CD4-positive, alpha-beta T cell treated with Interleukin-15 for 4 hours (primary cell): ENCODE results near the gene SCT.

Experiments used
- DNase-seq: peaks from one replicate; pipeline ENCODE4 v3.0.0-alpha.2; 2020; ENCODE audit warnings: low spot score

Gene SCT

GRCh38 chr11:609341-609811 is 17.6 kb downstream of the SCT start:
- no peak for DNase-seq

GRCh38 chr11:608791-609251 is 18.2 kb downstream of the SCT start:
- no peak for DNase-seq

- DNase-seq, result no peak
Measured at GRCh38 chr11:607971-608659, 18.9 kb downstream of the SCT start.

- no peak for DNase-seq
Measured at GRCh38 chr11:607020-607780, 19.8 kb downstream of the SCT start.

DNA sequence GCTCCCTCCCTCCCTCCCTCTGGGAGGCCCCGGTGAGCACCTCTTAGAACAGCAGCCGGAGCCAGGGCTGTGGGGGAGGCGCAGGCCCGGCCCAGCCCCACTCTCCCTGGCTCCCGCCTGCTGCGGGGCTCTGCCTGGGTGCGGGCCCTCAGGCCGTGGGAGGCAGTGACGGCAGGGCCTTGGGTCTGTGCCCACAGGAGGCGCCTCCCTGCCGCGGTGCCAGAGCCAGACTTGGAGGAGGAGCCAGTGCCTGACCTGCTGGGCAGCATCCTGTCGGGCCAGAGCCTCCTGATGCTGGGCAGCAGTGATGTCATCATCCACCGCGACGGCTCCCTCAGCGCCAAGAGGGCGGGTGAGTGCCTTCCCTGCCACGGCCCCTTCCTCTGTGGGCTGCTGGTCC is 20.7 kb downstream of the SCT start:
- DNase-seq, result no peak

- DNase-seq, result no peak
Measured at GRCh38 chr11:605286-606129, 21.5 kb downstream of the SCT start.

DNA sequence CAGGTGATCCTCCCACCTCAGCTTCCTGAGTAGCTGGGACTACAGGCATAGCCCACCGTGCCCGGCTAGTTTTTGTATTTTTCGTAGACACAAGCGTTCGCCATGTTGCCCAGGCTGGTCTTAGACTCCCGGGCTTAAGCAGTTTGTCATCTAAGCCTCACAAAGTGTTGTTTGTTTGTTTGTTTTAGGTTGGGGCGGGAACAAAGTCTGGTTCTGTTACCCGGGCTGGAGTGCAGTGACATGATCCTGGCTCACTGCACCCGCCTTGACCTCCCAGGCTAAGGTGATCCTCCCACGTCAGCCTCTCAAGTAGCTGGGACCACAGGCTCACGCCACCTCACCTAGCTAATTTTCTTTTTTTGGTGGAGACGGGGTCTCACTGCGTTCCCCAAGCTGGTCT is 23.8 kb downstream of the SCT start:
- no peak for DNase-seq

DNA sequence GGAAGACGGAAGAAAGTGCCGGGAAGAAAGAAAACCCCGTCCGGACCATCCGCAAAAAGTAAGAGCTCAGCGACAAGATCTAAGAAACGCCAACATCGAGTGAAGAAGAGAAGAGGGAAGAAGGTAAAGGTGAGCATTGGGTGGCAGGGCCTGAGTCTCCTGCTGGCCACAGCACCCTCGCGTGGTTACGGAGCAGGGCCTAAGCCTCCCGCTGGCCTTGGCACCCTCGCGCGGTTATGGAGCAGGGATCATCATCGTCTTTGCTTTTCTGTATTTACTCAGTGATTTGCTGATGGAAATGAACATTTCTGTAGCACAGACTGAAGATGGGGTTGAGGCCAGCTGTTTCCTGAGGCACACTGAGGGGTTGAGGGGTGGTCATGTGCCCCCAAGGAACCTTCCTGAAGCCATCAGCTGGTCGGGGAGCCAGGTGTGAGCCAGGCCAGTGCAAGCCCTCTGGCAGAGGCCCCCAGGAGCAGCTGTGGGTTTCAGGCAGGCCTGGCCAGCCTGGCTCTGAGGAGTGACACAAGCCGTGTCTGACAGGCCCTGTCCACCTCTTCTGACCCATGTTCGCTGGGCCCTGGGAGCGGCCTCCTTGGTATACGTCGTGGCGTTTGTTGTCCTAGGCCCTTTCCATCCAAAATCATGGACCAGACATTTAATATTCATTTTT is 25.3 kb downstream of the SCT start:
- no peak for DNase-seq

DNA sequence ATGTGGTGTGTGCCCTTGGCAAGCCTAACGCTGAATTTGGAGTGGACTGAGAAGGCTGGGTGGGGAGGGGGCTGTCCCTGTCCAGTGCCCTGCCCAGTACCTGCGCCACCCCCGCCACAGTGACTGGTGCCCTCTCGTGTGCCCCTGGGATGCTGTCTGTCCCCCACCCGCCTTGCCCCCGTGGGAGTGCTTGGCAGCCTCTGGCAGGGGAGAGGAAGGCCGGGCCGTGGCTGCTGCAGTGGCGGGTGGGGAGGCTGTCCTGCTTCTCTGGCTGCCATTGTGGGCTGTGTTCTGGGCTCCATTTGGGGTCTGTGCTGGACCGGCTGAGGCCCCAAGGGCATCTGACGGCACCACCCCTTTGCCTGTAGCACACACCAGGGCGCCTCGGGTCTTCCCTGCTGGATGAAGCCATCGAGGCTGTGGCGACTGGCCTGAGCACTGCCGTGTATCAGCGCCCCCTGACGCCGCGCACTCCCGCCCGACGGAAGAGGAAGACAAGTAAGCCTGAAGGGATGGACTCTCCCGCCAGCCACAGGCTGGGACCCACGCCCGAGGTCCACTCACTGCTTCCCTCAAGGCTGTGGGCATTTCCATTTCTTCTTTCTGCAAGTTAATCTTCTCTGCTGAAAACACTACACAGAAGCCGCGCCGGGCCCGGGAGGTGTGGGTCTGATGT is 28.8 kb downstream of the SCT start:
- no peak for DNase-seq

DNA sequence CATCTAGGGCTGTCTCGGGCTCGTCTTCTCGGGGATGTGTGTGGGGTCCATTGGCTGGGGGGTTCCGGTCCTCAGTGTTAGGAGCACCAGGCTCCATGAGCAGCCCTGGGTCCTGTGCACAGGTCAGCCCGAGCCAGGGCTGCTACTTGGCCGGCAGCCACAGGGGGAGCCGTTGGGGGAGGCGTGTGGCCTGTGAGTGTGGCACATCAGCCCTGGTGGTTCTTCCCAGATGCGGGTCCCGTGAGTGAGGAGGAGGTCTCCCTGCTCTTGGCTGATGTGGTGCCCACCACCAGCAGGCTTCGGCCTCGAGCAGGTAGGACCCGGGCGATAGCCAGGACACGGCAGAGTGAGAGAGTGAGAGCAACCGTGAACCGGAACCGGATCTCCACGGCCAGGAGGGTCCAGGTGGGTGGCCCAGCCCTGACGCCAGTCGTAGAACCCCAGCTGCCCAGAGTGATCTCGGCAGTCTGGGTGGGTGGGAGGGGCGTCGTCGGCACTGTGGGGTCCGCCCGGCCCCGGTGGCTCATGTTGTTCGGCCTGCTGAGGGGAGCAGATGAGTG is 29.7 kb downstream of the SCT start:
- no peak for DNase-seq

DNA sequence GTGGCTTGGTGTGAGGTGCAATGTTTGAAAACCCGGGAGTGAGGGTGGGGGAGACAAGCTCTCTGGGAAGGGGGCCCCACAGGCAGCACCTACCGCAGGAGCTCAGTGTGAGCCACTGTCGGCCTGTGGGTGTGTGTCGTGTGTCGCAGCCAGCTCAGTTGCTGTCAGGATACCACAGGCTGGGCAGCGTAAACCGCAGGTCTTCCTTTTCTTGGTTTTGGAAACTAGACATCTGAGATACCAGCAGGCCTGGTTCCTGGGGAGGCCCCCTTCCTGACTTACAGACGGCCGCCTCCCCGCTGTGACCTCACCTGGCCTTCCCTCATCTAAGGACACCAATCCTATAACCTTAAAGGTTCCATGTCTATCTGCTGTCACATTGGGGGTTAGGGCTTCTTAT is 30.6 kb downstream of the SCT start:
- DNase-seq, result no peak

GRCh38 chr11:595400-595799 is 31.6 kb downstream of the SCT start:
- DNase-seq, result no peak

DNA sequence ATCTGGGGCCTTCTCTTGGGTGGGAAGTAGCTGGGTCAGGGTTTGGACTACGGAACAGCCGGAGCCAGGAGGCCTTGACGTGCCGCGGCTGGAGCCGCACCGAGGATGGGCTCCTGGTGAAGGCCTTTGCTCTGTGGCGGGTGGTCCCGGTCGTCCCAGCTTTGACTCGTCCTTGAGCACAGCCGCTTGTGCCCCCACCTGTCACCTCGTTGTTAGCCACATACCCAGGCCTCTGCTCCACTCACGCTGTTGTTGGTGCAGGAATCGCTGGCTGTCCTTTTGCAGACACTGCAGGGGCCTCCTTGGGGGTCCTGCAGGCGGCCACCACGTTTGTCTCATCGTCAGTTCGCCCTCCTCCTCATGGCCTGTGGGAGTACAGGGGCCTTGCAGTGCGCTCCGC is 33.6 kb downstream of the SCT start:
- no peak for DNase-seq

- no peak for DNase-seq
Measured at GRCh38 chr11:592918-593317, 34.1 kb downstream of the SCT start.

DNA sequence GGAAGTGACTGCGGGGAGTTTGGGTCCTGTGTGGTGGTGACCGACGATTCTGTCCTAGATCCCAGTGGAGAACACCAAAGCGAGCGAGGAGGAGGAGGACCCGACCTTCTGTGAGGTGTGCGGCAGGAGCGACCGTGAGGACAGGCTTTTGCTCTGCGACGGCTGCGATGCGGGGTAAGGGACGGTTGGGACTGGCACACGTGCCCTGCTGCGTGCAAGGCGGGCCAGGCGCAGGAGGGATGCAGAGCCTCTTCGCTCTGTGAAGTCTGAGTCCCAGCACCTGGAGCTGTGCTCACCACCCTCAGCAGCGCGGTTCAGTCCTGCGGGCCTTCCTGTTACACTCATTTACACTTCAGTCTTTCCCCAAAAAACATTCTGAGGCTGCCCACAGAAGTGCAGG is 34.5 kb downstream of the SCT start:
- no peak for DNase-seq

GRCh38 chr11:590997-591396 is 36.0 kb downstream of the SCT start:
- DNase-seq, result no peak

GRCh38 chr11:589798-590197 is 37.2 kb downstream of the SCT start:
- DNase-seq, result no peak

DNA sequence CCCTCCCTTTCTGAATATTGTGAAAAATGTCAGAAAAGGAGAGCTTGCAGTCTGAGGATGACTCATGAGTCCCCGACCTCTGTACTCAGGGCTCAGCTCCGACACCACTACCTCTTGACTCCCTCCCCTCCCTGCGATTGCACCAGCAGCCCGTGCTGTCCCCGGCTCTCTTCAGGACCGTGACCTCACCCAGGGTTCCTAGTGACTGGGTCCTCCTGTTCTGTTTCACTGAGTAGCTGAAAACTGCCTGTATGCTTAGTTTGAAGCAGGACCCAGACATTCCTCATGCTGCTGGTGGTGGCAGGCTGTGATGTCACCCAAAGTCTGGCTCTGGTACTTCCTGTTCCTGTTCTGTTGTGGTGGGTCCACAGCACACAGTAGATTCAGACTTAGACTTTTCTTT is 39.0 kb downstream of the SCT start:
- DNase-seq, result peak; percentile 74

DNA sequence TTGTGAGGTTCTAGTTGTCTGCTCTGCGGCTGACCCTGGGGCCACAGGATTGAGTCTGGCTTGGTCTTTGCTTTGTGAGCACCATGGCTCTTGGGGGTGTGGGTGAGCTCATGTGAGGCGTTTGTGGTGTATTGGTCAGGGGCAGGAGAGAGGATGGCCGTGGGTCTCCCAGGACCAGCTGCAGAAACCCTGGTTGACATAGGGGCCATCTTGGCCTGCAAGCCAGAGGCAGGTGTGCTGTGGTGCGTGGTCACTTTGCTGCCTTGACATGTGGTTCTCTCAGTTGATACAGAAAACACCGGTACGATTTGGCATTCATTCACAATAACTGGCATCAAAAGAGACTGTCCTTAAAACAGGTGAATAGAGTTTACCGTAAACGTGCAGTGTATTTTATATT is 39.4 kb downstream of the SCT start:
- no peak for DNase-seq

DNA sequence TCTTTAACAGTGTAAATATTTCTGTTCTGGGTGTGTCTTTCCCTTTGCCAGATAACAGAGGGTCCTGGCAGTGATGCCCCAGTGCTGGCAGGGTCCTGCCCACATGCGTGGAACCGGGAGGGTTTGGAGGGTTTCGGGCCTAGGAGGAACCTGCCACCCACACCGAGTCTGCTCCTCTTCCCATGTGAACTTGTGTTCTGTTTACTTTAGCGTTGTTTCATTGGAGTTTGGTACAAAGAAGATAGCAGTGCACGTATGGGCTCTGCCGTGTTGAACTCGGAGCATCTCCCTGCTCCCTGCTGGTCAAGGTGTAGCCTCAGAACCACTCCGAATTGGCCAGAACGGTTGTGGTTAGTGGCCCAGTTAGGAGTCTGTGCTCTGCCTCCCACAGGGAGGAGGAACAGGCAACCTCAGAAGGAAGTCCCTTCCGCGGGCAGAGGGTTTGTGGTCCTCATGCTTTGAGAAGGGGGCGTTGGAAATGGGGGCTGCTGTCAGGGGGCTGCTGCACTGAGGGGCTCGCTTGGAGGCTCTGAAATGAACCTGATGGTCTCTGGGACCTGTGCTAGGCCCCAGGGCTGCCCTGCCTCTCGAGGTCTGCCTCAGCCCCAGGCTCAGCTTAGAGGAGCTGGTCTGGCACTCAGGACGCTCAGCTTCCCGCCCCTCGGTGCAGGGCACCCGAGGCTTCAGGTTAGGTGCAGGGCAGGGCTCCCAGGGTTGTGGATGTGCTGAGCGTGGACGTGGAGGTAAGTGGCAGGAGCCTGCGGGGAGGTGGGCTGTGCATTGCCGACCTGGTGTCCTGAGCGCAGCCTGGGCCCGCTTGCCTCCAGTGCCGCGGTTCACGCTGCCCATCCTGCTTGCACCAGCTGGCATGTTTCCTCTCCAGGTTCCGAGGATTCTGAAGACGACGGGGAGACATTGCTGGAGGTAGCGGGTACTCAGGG is 40.3 kb downstream of the SCT start:
- DNase-seq, result no peak
